Natural killer cell (primary cell): ENCODE measurements around the gene LAT. TPM values are rescaled to one million over a fixed set of nuclear protein-coding genes. Genes with fewer than 3 reads are reported as not detected.
"Not testable (repeated sequence)": the region's sequence is repeated elsewhere in the genome, so short reads cannot be mapped to it uniquely, and the experiment has no call there.

Source experiments
- ATAC-seq, 3 donors: fragments of 150-1000 bp in 2 of 3; fragments of 200-7000 bp in 1 of 3; cut with Tn5 transposase; 1 replicate in 1 of 3; 2 replicates in 2 of 3; pipeline ENCODE4 v1.10.0; 2021; ENCODE audit warnings: mild to moderate bottlenecking in 2 of 3, moderate library complexity in 2 of 3
- DNase-seq, 2 donors: peaks; one replicate each; pipeline versions ENCODE4 v3.0.0 to v3.0.0-alpha.2; 2013 to 2021; ENCODE audit warnings: mixed read lengths in 1 of 2
- H3K27ac ChIP-seq: one replicate; pipeline ENCODE4 v1.5.1; 2013; ENCODE audit warnings: mild to moderate bottlenecking, low read length
- H3K27me3 ChIP-seq: one replicate; pipeline ENCODE4 v1.6.1; 2013; ENCODE audit warnings: low read length; ENCODE audit not compliant: control insufficient read depth, insufficient read depth
- H3K36me3 ChIP-seq: one replicate; pipeline ENCODE4 v1.6.1; 2013; ENCODE audit warnings: low read length; ENCODE audit not compliant: control insufficient read depth, insufficient read depth
- H3K4me1 ChIP-seq: one replicate; pipeline ENCODE4 v1.6.1; 2013; ENCODE audit warnings: low read length; ENCODE audit not compliant: control insufficient read depth, insufficient read depth
- H3K4me3 ChIP-seq: one replicate; pipeline ENCODE4 v1.5.1; 2013; ENCODE audit warnings: low read length
- H3K9me3 ChIP-seq: one replicate; pipeline ENCODE4 v1.6.1; 2013; ENCODE audit warnings: low read length; ENCODE audit not compliant: control insufficient read depth, insufficient read depth
- H3K27ac Mint-ChIP-seq, 2 donors: one replicate each; pipeline ENCODE4 v1.8.0; 2022; ENCODE audit warnings: mild to moderate bottlenecking in 2 of 2, mixed read lengths in 2 of 2, moderate library complexity in 1 of 2
- H3K27me3 Mint-ChIP-seq, 2 donors: one replicate each; pipeline ENCODE4 v1.8.0; 2022; ENCODE audit warnings: low read depth in 2 of 2, mixed read lengths in 2 of 2
- H3K36me3 Mint-ChIP-seq: one replicate; pipeline ENCODE4 v1.8.0; 2022; ENCODE audit warnings: mixed read lengths
- H3K4me1 Mint-ChIP-seq, 2 donors: one replicate each; pipeline ENCODE4 v1.8.0; 2022; ENCODE audit warnings: mixed read lengths in 2 of 2
- H3K4me3 Mint-ChIP-seq: one replicate; pipeline ENCODE4 v1.8.0; 2022; ENCODE audit warnings: mild to moderate bottlenecking, moderate library complexity, mixed read lengths
- H3K9me3 Mint-ChIP-seq, 2 donors: one replicate each; pipeline ENCODE4 v1.8.0; 2022; ENCODE audit warnings: mixed read lengths in 2 of 2
- whole genome bisulfite sequencing: methylation state at CpG from one replicate; pipeline ENCODE4 v1.1.7; 2013; ENCODE audit warnings: missing lambda C conversion rate; ENCODE audit not compliant: insufficient coverage; 5-methylcytosine and 5-hydroxymethylcytosine counted together
- intact Hi-C: fragments of 100-400 bp; cut with micrococcal nuclease; formaldehyde crosslinking; loops from one replicate; pipeline ENCODE4 v1.14.2; 2022
- total RNA-seq, 4 donors: library from RNA; stranded (reverse); fragments of 120-200 nt in 1 of 4; gene quantifications; one replicate each; pipeline versions ENCODE4 v1.2.3 to v1.2.4, GENCODE V29; 2013 to 2022
- TF ChIP-seq, protein P1 (sequence below): fragments of 200-600 bp; IDR thresholded peaks from one replicate; pipeline ENCODE4 v1.8.0; 2022; ENCODE audit warnings: antibody characterized with exemption

LAT gene
- total RNA-seq, 3 donors from 2014 or later (not counting 1 experiment from before 2014, with no cell fraction given), result 130 to 148 (median 147) TPM

DNA sequence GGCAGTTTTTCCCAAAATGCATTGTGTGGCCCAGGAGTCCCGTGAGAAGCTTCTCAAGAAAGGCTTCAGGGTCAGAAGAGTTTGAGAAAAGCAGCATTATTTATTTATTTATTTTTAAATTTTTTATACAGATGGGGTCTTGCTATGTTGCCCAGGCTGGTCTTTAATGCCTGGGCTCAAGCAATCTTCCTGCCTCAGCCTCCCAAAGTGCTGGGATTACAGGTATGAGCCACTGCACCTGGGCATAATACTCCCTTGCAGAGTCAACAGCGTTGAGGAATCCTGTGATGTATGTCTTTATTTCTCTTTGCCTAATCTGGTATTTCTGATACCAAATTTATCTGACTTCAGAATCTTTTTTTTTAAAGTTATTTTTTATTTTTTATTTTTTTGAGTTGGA lies 15.2 kb downstream of the LAT start:
- Mint-ChIP-seq H3K27ac (no peak overlapping the region), H3K4me3 (no peak overlapping the region)
- WGBS, result 86% methylated on average over 2 of the region's 2 CpGs

DNA sequence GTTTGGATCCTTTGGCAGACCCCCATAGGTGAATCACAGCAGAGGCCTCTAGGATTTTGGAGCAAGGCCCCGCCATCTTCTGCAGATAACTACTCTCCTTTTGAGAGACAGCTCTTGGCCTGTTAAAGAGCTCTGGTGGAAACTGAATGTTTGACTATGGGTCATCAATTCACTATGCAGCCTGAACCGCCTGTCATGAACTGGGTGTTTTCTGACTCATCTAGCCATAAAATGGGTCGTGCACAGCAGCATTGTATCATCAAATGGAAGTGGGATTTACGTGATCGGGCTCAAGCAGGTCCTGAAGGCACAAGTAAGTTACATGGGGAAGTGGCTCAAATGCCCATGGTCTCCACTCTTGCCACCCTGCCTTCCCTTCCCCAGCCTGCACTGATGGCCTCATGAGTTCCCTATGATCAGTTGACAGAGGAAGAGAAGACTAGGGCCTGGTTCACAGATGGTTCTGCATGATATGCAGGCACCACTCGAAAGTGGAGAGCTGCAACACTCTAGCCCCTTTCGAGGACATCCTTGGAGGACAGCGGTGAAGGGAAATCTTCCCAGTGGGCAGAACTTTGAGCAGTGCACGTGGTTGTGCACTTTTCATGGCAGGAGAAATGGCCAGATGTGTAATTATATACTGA lies 19.8 kb downstream of the LAT start:
- ATAC-seq, H3K4me3 ChIP-seq, H3K9me3 ChIP-seq, H3K27me3 ChIP-seq, H3K27me3 Mint-ChIP-seq, H3K27ac ChIP-seq, H3K9me3 Mint-ChIP-seq, H3K4me3 Mint-ChIP-seq, intact Hi-C loops, H3K36me3 Mint-ChIP-seq, H3K36me3 ChIP-seq, DNase-seq, H3K27ac Mint-ChIP-seq: not testable (repeated sequence)
- H3K4me1 ChIP-seq, result peaks cover 19% of the 10 kb centered on the region
- H3K4me1 Mint-ChIP-seq, result peaks cover 6 to 11% of the 10 kb centered on the region in 2 donors
- 80% methylated on average over 9 of the region's 9 CpGs for WGBS

More for the DNA sequence above, 15.2 kb downstream of the LAT start:
- no peaks in the 10 kb centered on the region for H3K27me3 Mint-ChIP-seq
- Histone ChIP-seq H3K36me3 (no peaks in the 10 kb centered on the region), H3K27ac (no peak overlapping the region), H3K4me3 (no peak overlapping the region), H3K4me1 (no peaks in the 10 kb centered on the region), H3K9me3 (no peaks in the 10 kb centered on the region), H3K27me3 (no peaks in the 10 kb centered on the region)
- TF ChIP-seq, protein P1, sequence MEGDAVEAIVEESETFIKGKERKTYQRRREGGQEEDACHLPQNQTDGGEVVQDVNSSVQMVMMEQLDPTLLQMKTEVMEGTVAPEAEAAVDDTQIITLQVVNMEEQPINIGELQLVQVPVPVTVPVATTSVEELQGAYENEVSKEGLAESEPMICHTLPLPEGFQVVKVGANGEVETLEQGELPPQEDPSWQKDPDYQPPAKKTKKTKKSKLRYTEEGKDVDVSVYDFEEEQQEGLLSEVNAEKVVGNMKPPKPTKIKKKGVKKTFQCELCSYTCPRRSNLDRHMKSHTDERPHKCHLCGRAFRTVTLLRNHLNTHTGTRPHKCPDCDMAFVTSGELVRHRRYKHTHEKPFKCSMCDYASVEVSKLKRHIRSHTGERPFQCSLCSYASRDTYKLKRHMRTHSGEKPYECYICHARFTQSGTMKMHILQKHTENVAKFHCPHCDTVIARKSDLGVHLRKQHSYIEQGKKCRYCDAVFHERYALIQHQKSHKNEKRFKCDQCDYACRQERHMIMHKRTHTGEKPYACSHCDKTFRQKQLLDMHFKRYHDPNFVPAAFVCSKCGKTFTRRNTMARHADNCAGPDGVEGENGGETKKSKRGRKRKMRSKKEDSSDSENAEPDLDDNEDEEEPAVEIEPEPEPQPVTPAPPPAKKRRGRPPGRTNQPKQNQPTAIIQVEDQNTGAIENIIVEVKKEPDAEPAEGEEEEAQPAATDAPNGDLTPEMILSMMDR, result no peak
- intact Hi-C loops, result no loop called here
- no peaks in the 10 kb centered on the region for H3K36me3 Mint-ChIP-seq
- DNase-seq (no peak), ATAC-seq (no peak)
- H3K4me1 Mint-ChIP-seq, result peaks cover 0 to 4% of the 10 kb centered on the region in 2 donors
- H3K9me3 Mint-ChIP-seq, result no peaks in the 10 kb centered on the region

DNA sequence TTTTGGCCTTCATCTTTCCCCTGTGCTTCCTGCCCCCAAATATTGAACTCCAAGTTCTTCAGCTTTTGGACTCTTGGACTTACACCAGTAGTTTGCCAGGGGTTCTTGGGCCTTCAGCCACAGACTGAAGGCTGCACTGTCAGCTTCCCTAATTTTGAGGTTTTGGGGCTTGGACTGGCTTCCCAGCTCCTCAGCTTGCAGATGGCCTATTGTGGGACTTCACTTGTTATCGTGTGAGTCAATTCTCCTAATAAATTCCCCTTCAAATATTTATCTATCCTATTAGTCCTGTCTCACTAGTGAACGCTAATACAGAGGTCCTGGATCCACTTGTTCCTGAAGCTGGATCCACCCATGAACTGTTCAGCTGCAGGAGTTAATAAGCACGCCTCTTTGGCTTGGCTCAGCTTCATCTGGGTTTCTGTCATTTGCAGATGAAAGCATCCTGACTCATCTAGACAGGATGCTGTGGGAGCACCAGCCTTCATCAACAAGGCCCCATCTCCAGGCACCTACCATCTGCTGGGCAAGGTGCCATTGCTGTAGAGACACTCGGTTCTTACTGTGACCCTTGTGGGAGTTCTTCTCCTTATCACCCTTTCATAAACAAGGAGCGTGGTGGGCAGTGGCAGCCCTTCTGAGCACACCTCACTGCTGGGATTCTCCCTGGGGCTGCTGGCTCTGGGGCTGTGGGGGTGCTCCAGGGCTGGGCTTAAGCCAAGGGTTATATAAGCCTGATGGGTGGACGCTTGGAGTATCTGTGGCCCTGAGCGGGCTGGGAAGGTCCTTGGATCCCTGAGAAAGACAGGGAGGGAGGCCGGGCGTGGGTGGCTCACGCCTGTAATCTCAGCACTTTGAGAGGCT lies 23.1 kb downstream of the LAT start:
- peaks cover 27% of the 10 kb centered on the region for H3K4me1 ChIP-seq
- no peaks in the 10 kb centered on the region for H3K36me3 ChIP-seq
- H3K4me3 ChIP-seq, result no peak overlapping the region
- WGBS, result 73% methylated on average over 10 of the region's 10 CpGs
- Mint-ChIP-seq H3K4me1 (peaks cover 15 to 21% of the 10 kb centered on the region in 2 donors), H3K27me3 (peaks cover 0 to 3% of the 10 kb centered on the region in 2 donors), H3K9me3 (no peaks in the 10 kb centered on the region), H3K36me3 (no peaks in the 10 kb centered on the region), H3K27ac (peak overlapping the region in 1 of 2 donors; percentile 38), H3K4me3 (no peak overlapping the region)
- peak in 1 of 2 donors; percentile 80 for DNase-seq
- TF ChIP-seq, protein P1, result no peak
- H3K9me3 ChIP-seq, result no peaks in the 10 kb centered on the region
- H3K27ac ChIP-seq, result no peak overlapping the region
- peak in 1 of 3 donors; percentile 29 for ATAC-seq
- intact Hi-C loops, result no loop called here
- no peaks in the 10 kb centered on the region for H3K27me3 ChIP-seq
